Measurements from ENCODE around the gene DNMT3A.

- TF ChIP-seq LEF1 (IDR thresholded peaks at IDR 0.05; ENCODE audit: borderline replicate concordance): no peak
- TF ChIP-seq SP1 (IDR thresholded peaks at IDR 0.05): no peak
- no peak for TF ChIP-seq FOXK2 (IDR thresholded peaks at IDR 0.05)
- no peak for TF ChIP-seq NFRKB (IDR thresholded peaks at IDR 0.05)
- no peak for TF ChIP-seq PKNOX1 (IDR thresholded peaks at IDR 0.05)
- no peak for TF ChIP-seq ZNF384 (IDR thresholded peaks at IDR 0.05)
- no peak for TF ChIP-seq L3MBTL2 (conservative IDR thresholded peaks at IDR 0.05)
- no peak for TF ChIP-seq BHLHE40 (IDR thresholded peaks at IDR 0.05; ENCODE audit: borderline replicate concordance)
- TF ChIP-seq HDGF (IDR thresholded peaks at IDR 0.05; ENCODE audit: borderline replicate concordance): no peak
- no peak for TF ChIP-seq ARNT (IDR thresholded peaks at IDR 0.05)
- no peak for TF ChIP-seq ELF4 (IDR thresholded peaks at IDR 0.05)
These were observed 556 bp downstream of the DNMT3A start for GRCh38 chr2:25341011-25341727.

Measured in HEK293T (cell line).